H1 (cell line): Measurements from ENCODE around the gene EPHA8.

Experiments
- CHD1 ChIP-seq: IDR thresholded peaks from 2 replicates; pipeline ENCODE4 v1.6.1; 2012; ENCODE audit warnings: low read depth, low read length, improper control_type of control experiment
- CTCF ChIP-seq, 3 experiments: IDR thresholded peaks; 1 replicate in 2 of 3; 2 replicates in 1 of 3; pipeline versions ENCODE4 v1.5.1 to v1.6.1; 2011; ENCODE audit warnings: low read length in 3 of 3, mild to moderate bottlenecking in 3 of 3, inconsistent platforms in 2 of 3, low read depth in 1 of 3, moderate library complexity in 1 of 3; ENCODE audit not compliant: insufficient read depth in 1 of 3; ENCODE audit errors: control extremely low read depth in 1 of 3
- GABPA ChIP-seq: IDR thresholded peaks from 2 replicates; pipeline ENCODE4 v1.6.1; 2011; ENCODE audit warnings: mild to moderate bottlenecking, low read length, moderate library complexity, borderline replicate concordance; ENCODE audit not compliant: insufficient read depth
- HDAC6 ChIP-seq: IDR thresholded peaks from one replicate; pipeline ENCODE4 v1.7.1; 2012; ENCODE audit warnings: low read depth, mild to moderate bottlenecking, inconsistent platforms, low read length, moderate library complexity
- SIN3A ChIP-seq, 2 experiments: IDR thresholded peaks in 1 of 2; conservative IDR thresholded peaks in 1 of 2; 2 replicates each; pipeline ENCODE4 v1.6.1; 2011 to 2012; ENCODE audit warnings: low read length in 2 of 2, improper control_type of control experiment in 1 of 2, low read depth in 1 of 2, mild to moderate bottlenecking in 1 of 2

GRCh38 chr1:22572818-22573217 lies 9.5 kb downstream of the EPHA8 start:
- TF ChIP-seq CTCF (IDR thresholded peaks at IDR 0.05; ENCODE audit: control extremely low read depth in 1 of 3, insufficient read depth in 1 of 3, low read depth in 1 of 3, low read length in 3 of 3) (no peak), CHD1 (no peak), GABPA (no peak), HDAC6 (no peak), SIN3A (conservative IDR thresholded peaks at IDR 0.05 in 1 of 2, IDR thresholded peaks at IDR 0.05 in 1 of 2; ENCODE audit: low read depth in 1 of 2, low read length in 2 of 2) (no peak)
